Measurements from ENCODE around the gene TACC3. TPM values are rescaled to one million over a fixed set of nuclear protein-coding genes. Genes with fewer than 3 reads are reported as not detected.

Gene TACC3
- total RNA-seq, 1 donor: 4.0 TPM

GRCh38 chr4:1787411-1788077 lies 66.2 kb downstream of the TACC3 start:
- no peaks in the 10 kb centered on the region for H4K20me1 ChIP-seq (ENCODE audit: insufficient read depth, low read length)
- H3K9me3 ChIP-seq (ENCODE audit: low read depth, low read length): no peaks in the 10 kb centered on the region
- H2AFZ ChIP-seq (ENCODE audit: low read length): no peak overlapping the region
- H3K27me3 ChIP-seq (ENCODE audit: insufficient read depth, low read length): peaks cover 4% of the 10 kb centered on the region
- H3K4me1 ChIP-seq (ENCODE audit: insufficient read depth, low read length): no peaks in the 10 kb centered on the region
- DNase-seq (ENCODE audit: insufficient read length, low spot score, missing footprints): no peak
- no peak overlapping the region for H3K4me3 ChIP-seq (ENCODE audit: insufficient read depth, low read length)
- no peaks in the 10 kb centered on the region for H3K79me2 ChIP-seq (ENCODE audit: insufficient read depth, low read length)
- no peak overlapping the region for H3K4me2 ChIP-seq (ENCODE audit: insufficient read depth, low read length)
- H3K36me3 ChIP-seq (ENCODE audit: insufficient read depth, low read length): no peaks in the 10 kb centered on the region
- H3K27ac ChIP-seq (ENCODE audit: low read depth, low read length): no peak overlapping the region
- TF ChIP-seq CTCF (IDR thresholded peaks at IDR 0.05; ENCODE audit: extremely low read depth, low read depth, low read length): no peak

GRCh38 chr4:1788254-1788973 lies 67.1 kb downstream of the TACC3 start:
- Histone ChIP-seq H3K79me2 (ENCODE audit: insufficient read depth, low read length) (no peaks in the 10 kb centered on the region), H2AFZ (ENCODE audit: low read length) (no peak overlapping the region), H3K4me3 (ENCODE audit: insufficient read depth, low read length) (no peak overlapping the region), H3K4me1 (ENCODE audit: insufficient read depth, low read length) (no peaks in the 10 kb centered on the region), H3K27ac (ENCODE audit: low read depth, low read length) (no peak overlapping the region), H3K9me3 (ENCODE audit: low read depth, low read length) (no peaks in the 10 kb centered on the region), H3K27me3 (ENCODE audit: insufficient read depth, low read length) (peaks cover 7% of the 10 kb centered on the region), H3K4me2 (ENCODE audit: insufficient read depth, low read length) (no peak overlapping the region), H3K36me3 (ENCODE audit: insufficient read depth, low read length) (no peaks in the 10 kb centered on the region), H4K20me1 (ENCODE audit: insufficient read depth, low read length) (no peaks in the 10 kb centered on the region)
- no peak for TF ChIP-seq CTCF (IDR thresholded peaks at IDR 0.05; ENCODE audit: extremely low read depth, low read depth, low read length)
- DNase-seq (ENCODE audit: insufficient read length, low spot score, missing footprints): peak; percentile 92

- Histone ChIP-seq H3K36me3 (ENCODE audit: insufficient read depth, low read length) (no peaks in the 10 kb centered on the region), H3K4me2 (ENCODE audit: insufficient read depth, low read length) (no peak overlapping the region), H3K27me3 (ENCODE audit: insufficient read depth, low read length) (peaks cover 13% of the 10 kb centered on the region), H3K9me3 (ENCODE audit: low read depth, low read length) (no peaks in the 10 kb centered on the region), H4K20me1 (ENCODE audit: insufficient read depth, low read length) (no peaks in the 10 kb centered on the region), H3K4me1 (ENCODE audit: insufficient read depth, low read length) (no peaks in the 10 kb centered on the region), H3K79me2 (ENCODE audit: insufficient read depth, low read length) (no peaks in the 10 kb centered on the region), H2AFZ (ENCODE audit: low read length) (no peak overlapping the region), H3K27ac (ENCODE audit: low read depth, low read length) (no peak overlapping the region), H3K4me3 (ENCODE audit: insufficient read depth, low read length) (no peak overlapping the region)
- no peak for TF ChIP-seq CTCF (IDR thresholded peaks at IDR 0.05; ENCODE audit: extremely low read depth, low read depth, low read length)
- DNase-seq (ENCODE audit: insufficient read length, low spot score, missing footprints): no peak
These were observed 68.2 kb downstream of the TACC3 start for GRCh38 chr4:1789552-1789951.

- Histone ChIP-seq H4K20me1 (ENCODE audit: insufficient read depth, low read length) (no peaks in the 10 kb centered on the region), H2AFZ (ENCODE audit: low read length) (no peak overlapping the region), H3K27ac (ENCODE audit: low read depth, low read length) (no peak overlapping the region), H3K4me2 (ENCODE audit: insufficient read depth, low read length) (no peak overlapping the region), H3K79me2 (ENCODE audit: insufficient read depth, low read length) (no peaks in the 10 kb centered on the region), H3K4me3 (ENCODE audit: insufficient read depth, low read length) (no peak overlapping the region), H3K4me1 (ENCODE audit: insufficient read depth, low read length) (no peaks in the 10 kb centered on the region), H3K36me3 (ENCODE audit: insufficient read depth, low read length) (no peaks in the 10 kb centered on the region), H3K9me3 (ENCODE audit: low read depth, low read length) (no peaks in the 10 kb centered on the region), H3K27me3 (ENCODE audit: insufficient read depth, low read length) (peaks cover 17% of the 10 kb centered on the region)
- no peak for DNase-seq (ENCODE audit: insufficient read length, low spot score, missing footprints)
- TF ChIP-seq CTCF (IDR thresholded peaks at IDR 0.05; ENCODE audit: extremely low read depth, low read depth, low read length): no peak
These were observed 68.7 kb downstream of the TACC3 start for GRCh38 chr4:1790005-1790404.
